Ramos (cell line): ENCODE data around the gene ARL14EP.

Experiments used
- in situ Hi-C: fragments of 300-500 bp; cut with MboI; formaldehyde crosslinking; loops from one replicate; pipeline ENCODE4 v1.14.3; 2022; ENCODE audit warnings: low sequenced_read_pairs; ENCODE audit not compliant: unreplicated experiment

Gene ARL14EP

DNA sequence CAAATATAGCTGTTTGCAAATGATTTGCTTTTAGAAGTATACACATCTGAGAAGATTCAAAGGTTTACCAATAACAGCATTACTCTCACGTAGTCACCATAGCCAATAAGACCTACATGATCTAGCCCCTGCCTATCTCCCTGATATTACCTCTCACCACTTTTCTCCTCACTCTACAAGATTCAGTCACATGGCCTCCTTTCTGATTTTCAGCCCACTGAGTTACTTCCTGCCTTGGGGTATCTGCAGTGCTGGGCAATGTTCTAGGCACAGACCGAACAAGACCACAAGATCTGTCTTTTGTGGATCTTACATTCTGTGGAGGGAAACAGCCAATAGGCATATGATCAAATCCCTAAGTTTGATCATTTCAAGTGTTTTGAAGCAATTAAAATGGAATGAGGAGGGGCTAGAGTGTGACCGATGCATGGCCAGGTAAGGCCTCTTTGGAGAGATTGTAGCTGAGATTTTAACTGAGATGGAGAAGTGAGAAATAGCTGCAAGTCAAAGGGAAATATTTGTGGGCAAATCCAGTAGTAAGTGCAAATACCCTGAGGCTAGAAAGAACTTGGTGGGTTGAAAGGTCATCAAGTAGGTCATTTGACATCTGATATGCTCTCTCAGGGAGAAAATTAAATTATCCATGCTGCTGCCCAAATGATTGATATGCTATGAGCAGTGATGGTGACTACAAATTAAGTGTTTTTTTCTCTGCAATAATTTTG is 43.1 kb downstream of the ARL14EP start:
- in situ Hi-C loops, result no loop called here

DNA sequence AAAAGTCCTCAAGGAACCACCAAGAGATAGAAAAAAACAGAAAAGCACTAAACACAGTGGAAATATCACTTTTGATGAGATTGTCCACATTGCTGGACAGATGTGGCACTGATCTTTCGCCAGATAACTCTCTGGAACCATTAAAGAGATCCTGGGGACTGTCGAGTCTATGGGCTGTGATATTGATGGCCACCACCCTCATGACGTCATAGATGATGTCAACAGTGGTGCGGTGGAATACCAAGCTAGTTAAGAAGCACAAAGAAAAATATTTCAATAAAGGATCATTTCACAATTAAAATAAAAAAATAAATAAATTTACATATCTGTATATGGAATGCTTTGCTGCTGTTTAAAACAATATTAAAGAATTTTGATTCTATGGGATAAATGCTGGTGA is 45.5 kb downstream of the ARL14EP start:
- in situ Hi-C loops, result no loop called here

DNA sequence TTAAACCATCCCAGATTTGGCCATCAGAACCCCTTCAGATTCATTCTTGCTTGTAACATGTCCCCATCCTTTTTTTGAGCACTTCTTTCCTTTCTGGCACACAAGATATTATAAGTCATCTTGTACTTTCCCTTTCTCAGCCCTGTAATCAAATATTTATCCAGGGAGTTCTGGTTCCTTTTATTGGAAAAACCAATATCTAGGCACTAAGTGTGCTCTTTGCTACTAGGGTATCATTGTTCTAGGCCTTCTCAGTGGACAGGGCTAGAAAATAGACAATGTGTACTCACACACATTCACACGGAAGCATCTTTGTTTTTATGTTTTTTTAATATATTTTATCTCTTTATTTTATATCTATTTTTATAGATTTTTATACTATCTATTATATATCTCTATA is 47.3 kb downstream of the ARL14EP start:
- in situ Hi-C loops, result no loop called here

DNA sequence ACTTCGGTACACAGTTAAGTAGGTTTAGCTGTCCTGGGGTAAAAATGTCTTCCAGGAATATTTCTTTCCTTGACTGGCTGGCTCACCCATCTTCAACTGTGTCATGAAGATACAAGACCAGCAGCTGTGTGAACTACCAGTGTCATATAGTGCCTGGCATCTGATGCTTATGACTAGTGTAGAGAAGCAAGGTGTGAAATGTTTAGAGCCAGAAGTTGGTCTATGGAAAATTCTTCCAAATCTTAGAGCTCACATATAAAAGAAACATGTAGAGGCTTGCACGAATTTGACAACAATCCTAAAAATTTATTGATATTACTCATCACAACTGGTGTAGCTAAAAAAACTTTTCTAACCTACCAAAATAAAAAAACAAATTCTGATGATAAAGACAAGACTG is 54.4 kb downstream of the ARL14EP start:
- in situ Hi-C loops, result no loop called here

- in situ Hi-C loops, result no loop called here
Measured at GRCh38 chr11:30380846-30381245, 57.9 kb downstream of the ARL14EP start.

GRCh38 chr11:30381879-30382278 is 59.0 kb downstream of the ARL14EP start:
- in situ Hi-C loops, result no loop called here
